Glutamatergic neuron (in vitro differentiated cells): Measurements from ENCODE around the gene FAM174A. TPM values are rescaled to one million over a fixed set of nuclear protein-coding genes. Genes with fewer than 3 reads are reported as not detected.

Source experiments
- DNase-seq: peaks from one replicate; pipeline ENCODE4 v3.0.0; 2022
- H3K27ac Mint-ChIP-seq: one replicate; pipeline ENCODE4 v1.8.0; 2020; ENCODE audit warnings: mild to moderate bottlenecking, mixed read lengths, inconsistent platforms; ENCODE audit not compliant: unreplicated experiment
- H3K27me3 Mint-ChIP-seq: one replicate; pipeline ENCODE4 v1.8.0; 2020; ENCODE audit warnings: mild to moderate bottlenecking, moderate library complexity, mixed read lengths, inconsistent platforms; ENCODE audit not compliant: unreplicated experiment
- H3K36me3 Mint-ChIP-seq: one replicate; pipeline ENCODE4 v1.8.0; 2020; ENCODE audit warnings: mild to moderate bottlenecking, mixed read lengths, inconsistent platforms; ENCODE audit not compliant: unreplicated experiment
- H3K4me1 Mint-ChIP-seq: one replicate; pipeline ENCODE4 v1.8.0; 2020; ENCODE audit warnings: mild to moderate bottlenecking, low read depth, mixed read lengths, inconsistent platforms; ENCODE audit not compliant: unreplicated experiment
- H3K4me3 Mint-ChIP-seq: one replicate; pipeline ENCODE4 v1.8.0; 2020; ENCODE audit warnings: mild to moderate bottlenecking, mixed read lengths, inconsistent platforms; ENCODE audit not compliant: unreplicated experiment
- H3K9me3 Mint-ChIP-seq: one replicate; pipeline ENCODE4 v1.8.0; 2020; ENCODE audit warnings: mild to moderate bottlenecking, moderate library complexity, mixed read lengths, inconsistent platforms; ENCODE audit not compliant: unreplicated experiment
- total RNA-seq: library from RNA; stranded (reverse); fragmentation: NEBNext Ultra II Directional; extraction: Animal tissue kit (Norgen Biotek cat#: 25700); gene quantifications from one replicate; pipeline ENCODE4 v1.2.1, GENCODE V29; 2021; ENCODE audit not compliant: unreplicated experiment
- TF ChIP-seq, protein P1 (sequence below): fragments of 200-600 bp; sonication (generic); IDR thresholded peaks from one replicate; pipeline ENCODE4 v1.5.0; 2021; ENCODE audit not compliant: partially characterized antibody, unreplicated experiment

Gene FAM174A
- total RNA-seq, 1 donor from 2014 or later = 16.5 TPM

DNA sequence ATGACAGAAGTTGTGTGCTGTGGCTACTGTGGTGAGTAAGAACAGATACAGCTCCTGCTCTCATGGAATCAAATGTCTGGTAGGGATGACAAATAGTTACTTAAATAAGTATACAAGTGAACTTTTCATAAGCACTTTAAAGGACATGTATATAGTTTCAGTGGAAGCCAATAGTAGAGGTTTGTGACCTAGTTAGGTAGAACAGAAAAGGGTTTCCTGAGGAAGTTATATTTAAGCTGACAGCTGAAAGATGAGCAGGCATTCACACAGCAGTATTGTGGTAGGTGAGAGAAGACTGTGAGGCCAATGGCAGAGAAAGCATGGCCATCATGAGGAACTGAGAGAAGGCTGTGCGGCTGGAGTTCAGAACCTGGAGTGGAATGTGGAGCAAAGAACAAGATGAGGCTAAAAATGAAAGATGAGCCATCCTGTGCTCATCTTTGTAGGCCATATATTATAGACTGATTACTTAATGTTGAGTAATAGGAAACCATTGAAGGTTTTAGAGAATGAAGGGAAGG, 15.4 kb downstream of the FAM174A start:
- Mint-ChIP-seq H3K27ac (no peak overlapping the region), H3K27me3 (no peaks in the 10 kb centered on the region), H3K9me3 (no peaks in the 10 kb centered on the region), H3K4me3 (no peak overlapping the region), H3K36me3 (no peaks in the 10 kb centered on the region), H3K4me1 (no peaks in the 10 kb centered on the region)
- no peak for DNase-seq
- TF ChIP-seq, protein P1, sequence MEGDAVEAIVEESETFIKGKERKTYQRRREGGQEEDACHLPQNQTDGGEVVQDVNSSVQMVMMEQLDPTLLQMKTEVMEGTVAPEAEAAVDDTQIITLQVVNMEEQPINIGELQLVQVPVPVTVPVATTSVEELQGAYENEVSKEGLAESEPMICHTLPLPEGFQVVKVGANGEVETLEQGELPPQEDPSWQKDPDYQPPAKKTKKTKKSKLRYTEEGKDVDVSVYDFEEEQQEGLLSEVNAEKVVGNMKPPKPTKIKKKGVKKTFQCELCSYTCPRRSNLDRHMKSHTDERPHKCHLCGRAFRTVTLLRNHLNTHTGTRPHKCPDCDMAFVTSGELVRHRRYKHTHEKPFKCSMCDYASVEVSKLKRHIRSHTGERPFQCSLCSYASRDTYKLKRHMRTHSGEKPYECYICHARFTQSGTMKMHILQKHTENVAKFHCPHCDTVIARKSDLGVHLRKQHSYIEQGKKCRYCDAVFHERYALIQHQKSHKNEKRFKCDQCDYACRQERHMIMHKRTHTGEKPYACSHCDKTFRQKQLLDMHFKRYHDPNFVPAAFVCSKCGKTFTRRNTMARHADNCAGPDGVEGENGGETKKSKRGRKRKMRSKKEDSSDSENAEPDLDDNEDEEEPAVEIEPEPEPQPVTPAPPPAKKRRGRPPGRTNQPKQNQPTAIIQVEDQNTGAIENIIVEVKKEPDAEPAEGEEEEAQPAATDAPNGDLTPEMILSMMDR = no peak

DNA sequence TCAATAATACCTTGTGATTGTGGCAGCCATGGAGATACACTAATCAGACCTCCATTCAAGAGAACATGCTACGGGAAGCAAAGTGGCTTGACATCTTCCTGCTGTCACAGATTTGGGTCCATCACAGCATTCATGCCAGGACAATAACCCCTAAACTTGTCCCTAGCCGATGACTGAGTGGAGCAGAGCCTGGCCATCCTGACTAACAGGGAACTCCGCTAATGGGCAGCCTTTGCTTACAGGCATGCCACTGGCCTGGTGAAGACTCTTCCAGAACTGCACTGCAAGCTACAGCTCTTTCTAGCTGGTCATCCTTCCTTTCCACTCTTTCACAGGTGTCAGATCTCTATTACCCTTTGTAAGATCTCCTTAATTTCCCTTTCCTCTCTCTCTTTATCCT, 16.0 kb downstream of the FAM174A start:
- peaks cover 1% of the 10 kb centered on the region for H3K9me3 Mint-ChIP-seq
- no peak overlapping the region for H3K27ac Mint-ChIP-seq
- TF ChIP-seq, protein P1 = no peak
- no peaks in the 10 kb centered on the region for H3K27me3 Mint-ChIP-seq
- no peaks in the 10 kb centered on the region for H3K4me1 Mint-ChIP-seq
- H3K4me3 Mint-ChIP-seq = no peak overlapping the region
- no peak for DNase-seq
- no peaks in the 10 kb centered on the region for H3K36me3 Mint-ChIP-seq

DNA sequence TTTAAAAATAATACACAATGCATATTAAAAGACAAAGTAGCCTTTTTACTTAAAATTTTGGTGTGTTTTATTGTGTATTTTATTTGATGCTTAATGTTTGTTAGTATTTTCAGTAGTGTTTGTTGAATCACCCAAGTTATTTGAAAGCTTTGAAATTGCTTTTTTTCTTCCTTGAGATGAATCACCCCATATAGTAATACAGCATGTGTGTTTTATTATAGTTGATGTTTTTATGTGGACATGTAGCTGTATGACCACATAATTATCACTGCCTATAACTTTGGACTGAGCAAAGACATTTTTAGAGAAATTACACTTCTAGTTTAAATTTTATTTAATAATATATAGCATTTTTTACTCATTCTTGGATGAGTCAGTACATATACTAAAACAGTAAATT, 18.0 kb downstream of the FAM174A start:
- H3K9me3 Mint-ChIP-seq = peaks cover 1% of the 10 kb centered on the region

DNA sequence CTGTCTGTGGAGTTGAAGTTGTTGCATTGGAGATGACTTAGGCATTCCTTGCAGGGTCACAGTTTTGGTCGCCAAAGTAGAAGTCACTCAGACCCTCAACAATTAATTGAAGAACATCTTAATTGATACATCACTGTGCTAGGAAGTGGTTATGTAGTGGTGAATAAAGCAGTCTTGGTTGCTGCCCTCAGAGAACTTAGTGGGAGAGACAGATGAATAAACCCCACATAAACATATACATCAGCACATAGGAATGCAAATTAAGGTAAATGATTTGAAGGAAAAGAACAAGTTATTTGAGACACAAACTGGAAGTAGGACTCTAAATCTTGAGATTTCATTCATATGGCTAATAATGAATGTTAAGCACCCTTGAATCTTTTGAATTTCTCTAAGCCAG, 25.7 kb downstream of the FAM174A start:
- H3K27me3 Mint-ChIP-seq = peaks cover 3% of the 10 kb centered on the region
- no peaks in the 10 kb centered on the region for H3K4me1 Mint-ChIP-seq
- no peak for DNase-seq
- no peak overlapping the region for H3K4me3 Mint-ChIP-seq
- H3K36me3 Mint-ChIP-seq = no peaks in the 10 kb centered on the region
- TF ChIP-seq, protein P1 = no peak
- H3K27ac Mint-ChIP-seq = no peak overlapping the region
- no peaks in the 10 kb centered on the region for H3K9me3 Mint-ChIP-seq

More for the DNA sequence above, 18.0 kb downstream of the FAM174A start:
- TF ChIP-seq, protein P1 = no peak
- Mint-ChIP-seq H3K4me1 (no peaks in the 10 kb centered on the region), H3K36me3 (no peaks in the 10 kb centered on the region), H3K4me3 (no peak overlapping the region), H3K27me3 (peaks cover 1% of the 10 kb centered on the region), H3K27ac (no peak overlapping the region)
- DNase-seq = no peak

DNA sequence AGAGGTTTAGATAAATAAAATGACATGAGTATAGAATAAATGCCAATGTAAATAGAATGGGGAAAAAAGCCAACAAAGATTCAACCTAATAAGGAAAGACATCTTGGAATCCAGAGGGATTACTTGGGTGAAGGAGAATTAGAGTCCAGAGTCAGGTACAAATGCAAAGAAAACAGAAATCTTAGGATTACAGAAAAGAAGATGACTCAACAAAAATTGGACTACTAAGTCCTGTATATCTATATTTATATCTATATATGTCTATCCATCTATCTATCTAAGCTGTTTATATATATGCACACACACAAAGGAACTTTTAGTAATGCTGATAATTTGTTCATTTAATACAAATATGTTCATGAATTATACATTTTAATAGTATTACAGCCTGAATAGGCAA, 27.6 kb downstream of the FAM174A start:
- TF ChIP-seq, protein P1 = no peak
- H3K36me3 Mint-ChIP-seq = no peaks in the 10 kb centered on the region
- H3K4me1 Mint-ChIP-seq = no peaks in the 10 kb centered on the region
- H3K4me3 Mint-ChIP-seq = no peak overlapping the region
- peaks cover 3% of the 10 kb centered on the region for H3K27me3 Mint-ChIP-seq
- H3K27ac Mint-ChIP-seq = no peak overlapping the region
- H3K9me3 Mint-ChIP-seq = no peaks in the 10 kb centered on the region
- no peak for DNase-seq
